IMR-90 (cell line): ENCODE results near the gene GFOD2.

ENCODE experiments used
- CHD1 ChIP-seq: IDR thresholded peaks from 2 replicates; pipeline ENCODE4 v1.6.1; 2012; ENCODE audit warnings: low read depth, low read length, improper control_type of control experiment
- CTCF ChIP-seq: conservative IDR thresholded peaks from 2 replicates; pipeline ENCODE4 v1.5.1; 2012; ENCODE audit warnings: mild to moderate bottlenecking, low read depth, low read length, improper control_type of control experiment
- FOS ChIP-seq: fragments of 150-350 bp; IDR thresholded peaks from 2 replicates; pipeline ENCODE4 v1.6.1; 2016; ENCODE audit warnings: low read depth, low read length
- MAZ ChIP-seq: IDR thresholded peaks from 2 replicates; pipeline ENCODE4 v1.6.1; 2012; ENCODE audit warnings: low read depth, mild to moderate bottlenecking, low read length, improper control_type of control experiment, moderate library complexity, borderline replicate concordance
- MXI1 ChIP-seq: IDR thresholded peaks from 2 replicates; pipeline ENCODE4 v1.6.1; 2012; ENCODE audit warnings: low read depth, mild to moderate bottlenecking, low read length, moderate library complexity, borderline replicate concordance
- POLR2A ChIP-seq: IDR thresholded peaks from 2 replicates; pipeline ENCODE4 v1.6.1; 2012; ENCODE audit warnings: mild to moderate bottlenecking, low read depth, low read length
- RAD21 ChIP-seq: IDR thresholded peaks from 2 replicates; pipeline ENCODE4 v1.6.1; 2012; ENCODE audit warnings: low read length, improper control_type of control experiment
- RCOR1 ChIP-seq: IDR thresholded peaks from 2 replicates; pipeline ENCODE4 v1.6.1; 2012; ENCODE audit warnings: mild to moderate bottlenecking, low read length, improper control_type of control experiment; ENCODE audit not compliant: insufficient replicate concordance
- SMC3 ChIP-seq: fragments of 150-350 bp; IDR thresholded peaks from 2 replicates; pipeline ENCODE4 v1.6.1; 2016; ENCODE audit warnings: low read depth, mild to moderate bottlenecking, antibody characterized with exemption, low read length, moderate library complexity
- USF2 ChIP-seq: fragments of 150-350 bp; IDR thresholded peaks from 2 replicates; pipeline ENCODE4 v1.6.1; 2017; ENCODE audit warnings: mild to moderate bottlenecking, antibody characterized with exemption, low read length, low read depth

- no peak for TF ChIP-seq CTCF
- TF ChIP-seq POLR2A = no peak
- TF ChIP-seq RAD21 = no peak
- TF ChIP-seq RCOR1 = no peak
- TF ChIP-seq SMC3 = no peak
- no peak for TF ChIP-seq MAZ
- no peak for TF ChIP-seq CHD1
- TF ChIP-seq USF2 = no peak
- TF ChIP-seq MXI1 = no peak
- no peak for TF ChIP-seq FOS
Measured at GRCh38 chr16:67651039-67651438, 68.1 kb downstream of the GFOD2 start.
